Cardiac fibroblast (primary cell): ENCODE results near the gene RAB10.
A peak's percentile ranks its signal among the peaks of the same experiment; 100 is the strongest.
"Not testable (repeated sequence)": the region's sequence is repeated elsewhere in the genome, so short reads cannot be mapped to it uniquely, and the experiment has no call there.

Experiments used
- DNase-seq, 2 donors: peaks; one replicate each; pipeline versions ENCODE4 v3.0.0 to v3.0.0-alpha.2; 2010; ENCODE audit warnings: low read depth in 2 of 2
- H3K4me3 ChIP-seq, 2 donors: replicated peaks in 1 of 2; 1 replicate in 1 of 2; 2 replicates in 1 of 2; pipeline ENCODE4 v1.5.1; 2011; ENCODE audit warnings: low read depth in 2 of 2, low read length in 2 of 2, mild to moderate bottlenecking in 2 of 2, moderate library complexity in 1 of 2
- CTCF ChIP-seq: IDR thresholded peaks from one replicate; pipeline ENCODE4 v1.5.1; 2011; ENCODE audit warnings: low read depth, mild to moderate bottlenecking, low read length, inconsistent platforms

RAB10 gene

DNA sequence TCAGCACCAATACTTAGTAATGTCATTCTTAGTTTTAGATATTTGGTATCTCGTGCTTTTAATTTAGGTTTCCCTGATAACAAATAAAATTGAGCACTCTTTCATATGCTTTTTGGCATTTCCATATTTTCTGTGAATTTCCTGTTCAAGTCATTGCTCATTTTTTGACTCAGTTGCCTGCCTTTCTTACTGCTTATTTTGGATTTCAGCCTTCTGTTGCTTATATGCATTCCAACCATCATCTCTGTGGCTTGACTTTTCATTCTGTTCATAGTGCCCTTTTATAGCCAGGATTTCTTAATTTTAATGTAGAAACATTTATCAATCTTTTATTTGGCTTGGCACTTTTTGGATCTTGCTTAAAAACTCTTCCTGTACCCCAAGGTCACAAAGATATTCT lies 37.0 kb upstream of the RAB10 start:
- H3K4me3 ChIP-seq = no peak overlapping the region
- peak; percentile 54 to 71 for DNase-seq
- no peak for TF ChIP-seq CTCF

- not testable (repeated sequence) for H3K4me3 ChIP-seq, DNase-seq
Measured at GRCh38 chr2:25998816-25999383, 35.0 kb upstream of the RAB10 start.

- not testable (repeated sequence) for H3K4me3 ChIP-seq
- peak in 1 of 2 donors; percentile 27 for DNase-seq
Measured at GRCh38 chr2:25999406-25999805, 34.5 kb upstream of the RAB10 start.

- DNase-seq = no peak
- H3K4me3 ChIP-seq = no peak overlapping the region
- no peak for TF ChIP-seq CTCF
Measured at GRCh38 chr2:26000561-26001082, 33.3 kb upstream of the RAB10 start.

- DNase-seq = peak; percentile 18 to 86
- no peak overlapping the region for H3K4me3 ChIP-seq
- TF ChIP-seq CTCF = no peak
Measured at GRCh38 chr2:26001743-26002351, 32.0 kb upstream of the RAB10 start.

DNA sequence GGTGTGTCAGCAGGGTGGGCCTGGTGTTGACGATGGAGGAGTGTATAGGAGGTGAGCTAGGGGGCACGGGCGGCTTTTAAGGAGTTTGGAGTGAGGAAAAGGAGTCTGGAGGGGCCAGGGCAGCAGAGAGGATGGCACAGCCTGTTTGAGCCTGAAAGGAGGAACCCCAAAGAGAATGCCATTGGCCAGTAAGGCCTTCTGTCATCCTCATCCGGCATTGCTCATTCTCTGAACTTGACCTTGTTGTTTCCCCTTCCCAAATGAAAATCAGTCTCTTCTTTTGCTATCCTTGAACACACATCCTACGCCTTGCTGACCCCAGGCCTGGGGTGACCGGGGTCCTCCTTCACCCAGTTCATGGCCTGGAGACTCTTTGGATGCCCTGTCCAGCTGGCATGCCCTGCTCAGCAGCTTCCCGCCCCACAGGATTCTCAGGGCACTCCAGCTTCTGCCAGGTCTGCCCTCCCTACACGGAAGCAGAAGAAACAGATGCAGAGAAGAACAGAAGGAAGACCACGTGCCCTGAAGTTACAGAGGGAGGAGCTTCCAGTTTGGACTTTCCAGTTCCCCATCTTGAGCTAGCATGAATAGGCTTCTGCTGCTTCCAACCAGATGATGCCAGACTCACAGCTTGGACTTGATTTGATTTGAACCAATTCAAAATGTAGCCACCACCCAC lies 31.1 kb upstream of the RAB10 start:
- no peak for TF ChIP-seq CTCF
- no peak for DNase-seq
- no peak overlapping the region for H3K4me3 ChIP-seq

GRCh38 chr2:26008095-26008494 lies 25.8 kb upstream of the RAB10 start:
- no peak for DNase-seq
- H3K4me3 ChIP-seq = no peak overlapping the region
- TF ChIP-seq CTCF = no peak
